ENCODE results near the gene SUFU. TPM values are rescaled to one million over a fixed set of nuclear protein-coding genes. Genes with fewer than 3 reads are reported as not detected.
A peak's percentile ranks its signal among the peaks of the same experiment; 100 is the strongest.

Gene SUFU
- total and polyA plus RNA-seq, 8 donors, result 0.29 to 26.3 (median 3.7) TPM

- peaks cover 0 to 78% (median 49%) of the 10 kb centered on the region in 4 donors for H3K36me3 ChIP-seq
- TF ChIP-seq POLR2A (IDR thresholded peaks at IDR 0.05) (no peak), CTCF (IDR thresholded peaks at IDR 0.05) (no peak), EP300 (IDR thresholded peaks at IDR 0.05) (no peak), POLR2AphosphoS5 (IDR thresholded peaks at IDR 0.05) (no peak)
- H3K9me3 ChIP-seq, result no peaks in the 10 kb centered on the region
- no peak for DNase-seq
- intact Hi-C loops (cut with DNase I; ENCODE audit: low total_unique reads), result no loop called here
- H3K4me1 ChIP-seq, result peaks cover 20 to 45% (median 39%) of the 10 kb centered on the region in 4 donors
- H3K27me3 ChIP-seq, result no peaks in the 10 kb centered on the region
- WGBS, 5 donors, result 84 to 93% (median 89%) methylated on average over 7 to 9 of the region's 9 CpGs
- H3K4me3 ChIP-seq, result no peak overlapping the region
- peak overlapping the region in 4 of 5 donors; percentile 59 to 83 (median 68) for H3K27ac ChIP-seq
These were observed 97.9 kb downstream of the SUFU start for GRCh38 chr10:102601639-102602038.

- H3K27ac ChIP-seq, result peak overlapping the region in 4 of 5 donors; percentile 59 to 83 (median 68)
- no peaks in the 10 kb centered on the region for H3K9me3 ChIP-seq
- DNase-seq, result no peak
- TF ChIP-seq CTCF (IDR thresholded peaks at IDR 0.05), result no peak
- peak in 2 of 3 donors; percentile 12 to 13 for TF ChIP-seq POLR2AphosphoS5 (IDR thresholded peaks at IDR 0.05)
- peaks cover 14 to 37% (median 32%) of the 10 kb centered on the region in 4 donors for H3K4me1 ChIP-seq
- no peak overlapping the region for H3K4me3 ChIP-seq
- intact Hi-C loops (cut with DNase I; ENCODE audit: low total_unique reads), result no loop called here
- WGBS, 5 donors, result 68 to 92% (median 84%) methylated on average over 4 of the region's 4 CpGs
- H3K27me3 ChIP-seq, result no peaks in the 10 kb centered on the region
- peaks cover 0 to 73% (median 44%) of the 10 kb centered on the region in 4 donors for H3K36me3 ChIP-seq
These were observed 98.7 kb downstream of the SUFU start for GRCh38 chr10:102602272-102603045.

DNA sequence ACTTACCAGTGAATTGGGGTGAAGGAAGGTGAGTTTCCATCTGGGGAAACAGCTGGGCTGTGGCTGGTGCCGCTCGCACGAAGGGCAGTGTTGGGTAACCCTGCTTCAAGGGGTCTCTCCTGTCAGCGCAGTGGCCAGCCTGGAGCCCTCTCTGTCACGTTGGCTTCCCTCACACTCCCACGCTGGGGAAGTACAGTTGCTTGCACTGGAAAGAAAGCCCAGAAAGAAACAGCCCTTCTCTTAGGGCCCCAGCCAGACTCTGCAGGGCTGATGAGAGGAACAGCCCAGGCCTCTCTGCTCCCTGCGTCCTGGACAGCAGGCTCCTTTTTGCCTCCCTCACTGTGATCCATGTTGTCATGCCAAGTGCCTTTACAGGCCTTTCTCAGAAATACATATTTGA lies 100.2 kb downstream of the SUFU start:
- TF ChIP-seq POLR2AphosphoS5 (IDR thresholded peaks at IDR 0.05) (no peak), POLR2A (IDR thresholded peaks at IDR 0.05) (no peak)
- intact Hi-C loops (cut with DNase I; ENCODE audit: low total_unique reads), result no loop called here
- Histone ChIP-seq H3K4me1 (peaks cover 12 to 22% (median 20%) of the 10 kb centered on the region in 4 donors), H3K9me3 (no peaks in the 10 kb centered on the region), H3K4me3 (no peak overlapping the region), H3K27me3 (no peaks in the 10 kb centered on the region), H3K36me3 (peaks cover 0 to 59% (median 34%) of the 10 kb centered on the region in 4 donors), H3K27ac (peak overlapping the region in 3 of 5 donors; percentile 39 to 83 (median 63))
- WGBS, 5 donors, result 75 to 89% (median 85%) methylated on average over 7 of the region's 7 CpGs
- DNase-seq, result no peak

DNA sequence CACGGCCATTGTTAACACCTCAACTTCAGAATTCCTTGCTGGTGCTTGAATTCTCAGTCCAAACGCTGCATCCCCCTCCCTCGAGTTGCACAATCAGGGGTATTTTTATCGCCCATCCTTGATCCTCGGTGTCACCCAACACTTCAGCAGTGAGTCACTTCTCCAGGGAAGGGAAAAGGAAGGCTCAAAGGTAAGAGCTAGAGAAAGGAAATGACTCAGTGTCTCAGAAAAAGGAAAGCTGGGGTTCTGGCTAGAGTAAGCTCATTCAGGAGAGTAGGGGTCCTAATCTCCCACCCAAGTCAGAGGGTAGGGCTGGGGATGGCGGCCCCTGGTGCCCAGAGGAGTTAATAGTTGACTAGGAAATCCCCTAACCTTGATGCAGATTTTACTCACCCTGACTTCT lies 100.7 kb downstream of the SUFU start:
- WGBS, 5 donors, result 57 to 79% (median 73%) methylated on average over 6 of the region's 6 CpGs
- Histone ChIP-seq H3K4me1 (peaks cover 7 to 17% (median 15%) of the 10 kb centered on the region in 4 donors), H3K27ac (peak overlapping the region in 3 of 5 donors; percentile 39 to 83 (median 63)), H3K27me3 (no peaks in the 10 kb centered on the region), H3K36me3 (peaks cover 0 to 54% (median 29%) of the 10 kb centered on the region in 4 donors), H3K4me3 (no peak overlapping the region), H3K9me3 (no peaks in the 10 kb centered on the region)
- TF ChIP-seq POLR2A (IDR thresholded peaks at IDR 0.05) (no peak), EP300 (IDR thresholded peaks at IDR 0.05) (no peak), CTCF (IDR thresholded peaks at IDR 0.05) (no peak), POLR2AphosphoS5 (IDR thresholded peaks at IDR 0.05) (no peak)
- intact Hi-C loops (cut with DNase I; ENCODE audit: low total_unique reads), result no loop called here
- DNase-seq, result no peak

DNA sequence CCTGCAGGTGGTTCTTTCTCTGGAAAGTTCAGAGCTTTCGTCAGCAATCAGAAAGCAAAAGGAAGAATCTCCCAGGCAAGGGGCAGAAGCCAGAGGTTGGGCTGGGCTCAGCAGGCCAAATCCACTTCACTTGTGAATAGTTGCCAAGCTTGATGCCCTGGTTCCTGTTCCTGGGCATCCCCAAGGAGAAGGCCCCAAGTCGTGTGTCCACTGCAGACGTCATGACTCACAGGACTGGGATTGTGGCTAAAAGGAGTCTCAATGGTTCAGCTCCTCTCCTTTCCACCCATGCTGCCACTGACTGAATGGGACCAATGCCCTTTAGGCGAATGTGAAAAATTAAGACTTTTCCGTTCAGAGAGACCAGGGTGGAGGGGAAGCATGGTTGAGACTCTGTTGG lies 101.9 kb downstream of the SUFU start:
- no peak for TF ChIP-seq CTCF (IDR thresholded peaks at IDR 0.05)
- TF ChIP-seq POLR2A (IDR thresholded peaks at IDR 0.05), result no peak
- TF ChIP-seq EP300 (IDR thresholded peaks at IDR 0.05), result no peak
- no peak for TF ChIP-seq POLR2AphosphoS5 (IDR thresholded peaks at IDR 0.05)

More for the DNA sequence above, 101.9 kb downstream of the SUFU start:
- WGBS, 5 donors, result 77 to 85% (median 84%) methylated on average over 5 of the region's 5 CpGs
- Histone ChIP-seq H3K9me3 (no peaks in the 10 kb centered on the region), H3K36me3 (peaks cover 0 to 46% (median 27%) of the 10 kb centered on the region in 4 donors), H3K4me1 (peaks cover 0 to 5% (median 3%) of the 10 kb centered on the region in 4 donors), H3K4me3 (no peak overlapping the region), H3K27ac (no peak overlapping the region), H3K27me3 (no peaks in the 10 kb centered on the region)
- intact Hi-C loops (cut with DNase I; ENCODE audit: low total_unique reads), result no loop called here
- DNase-seq, result no peak

Data from stomach (tissue), 9 donors.